ENCODE measurements around the gene HAX1. TPM values are rescaled to one million over a fixed set of nuclear protein-coding genes. Genes with fewer than 3 reads are reported as not detected.

The HAX1 gene
- total and polyA plus RNA-seq, 2 of the 8 experiments (the other 6 are each of a cell fraction or from before 2014, with no cell fraction given), result 82.2 to 115 TPM

- no peak for TF ChIP-seq TAF7 (optimal IDR thresholded peaks at IDR 0.05; ENCODE audit: borderline replicate concordance, low read depth, low read length)
- TF ChIP-seq RBBP5 (IDR thresholded peaks at IDR 0.05; ENCODE audit: borderline replicate concordance, low read depth, low read length), result no peak
- TF ChIP-seq KDM1A (IDR thresholded peaks at IDR 0.05; ENCODE audit: borderline replicate concordance, low read length), result no peak
- no peak for TF ChIP-seq CEBPB (IDR thresholded peaks at IDR 0.05; ENCODE audit: low read depth, low read length)
- no peak for TF ChIP-seq TEAD4 (IDR thresholded peaks at IDR 0.05; ENCODE audit: low read depth, low read length)
Observed at GRCh38 chr1:154324241-154324640, 51.8 kb downstream of the HAX1 start (continued).

Measured in H1 (cell line).